Coronary artery (tissue), 2 donors: ENCODE measurements around the gene NKAIN2.

Source experiments
- DNase-seq: peaks from one replicate; pipeline ENCODE4 v3.0.0-alpha.2; 2017; ENCODE audit warnings: low spot score
- H3K27ac ChIP-seq, 2 donors: fragments of 200-600 bp; sonication (generic); one replicate each; pipeline ENCODE4 v1.5.1; 2016 to 2019
- H3K4me3 ChIP-seq: fragments of 200-600 bp; sonication (generic); 2 replicates; pipeline ENCODE4 v1.5.1; 2016; ENCODE audit warnings: mild to moderate bottlenecking, moderate library complexity
- TF ChIP-seq, protein P1 (sequence below): fragments of 200-600 bp; sonication (generic); IDR thresholded peaks from one replicate; pipeline ENCODE4 v1.5.1; 2019; ENCODE audit warnings: antibody characterized with exemption

The NKAIN2 gene

DNA sequence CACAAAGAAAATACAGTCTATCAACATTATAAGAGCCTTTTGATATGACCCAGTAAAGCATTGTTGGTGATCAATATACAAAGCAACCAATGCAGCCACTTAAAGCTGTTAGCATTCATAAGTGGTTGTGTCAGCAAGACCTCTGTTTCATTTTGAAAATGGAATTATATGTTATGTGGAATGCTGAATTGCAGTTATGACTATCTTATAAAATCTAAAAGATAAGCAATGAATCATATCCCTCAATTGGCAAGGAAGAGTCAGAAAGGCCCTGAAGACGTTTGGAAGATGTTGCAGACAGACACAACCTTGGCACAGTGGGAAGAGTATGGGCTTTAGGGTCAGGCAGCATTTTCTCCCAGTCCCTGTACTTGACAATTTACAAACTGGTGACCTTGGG lies 1064.8 kb downstream of the NKAIN2 start:
- TF ChIP-seq, protein P1, sequence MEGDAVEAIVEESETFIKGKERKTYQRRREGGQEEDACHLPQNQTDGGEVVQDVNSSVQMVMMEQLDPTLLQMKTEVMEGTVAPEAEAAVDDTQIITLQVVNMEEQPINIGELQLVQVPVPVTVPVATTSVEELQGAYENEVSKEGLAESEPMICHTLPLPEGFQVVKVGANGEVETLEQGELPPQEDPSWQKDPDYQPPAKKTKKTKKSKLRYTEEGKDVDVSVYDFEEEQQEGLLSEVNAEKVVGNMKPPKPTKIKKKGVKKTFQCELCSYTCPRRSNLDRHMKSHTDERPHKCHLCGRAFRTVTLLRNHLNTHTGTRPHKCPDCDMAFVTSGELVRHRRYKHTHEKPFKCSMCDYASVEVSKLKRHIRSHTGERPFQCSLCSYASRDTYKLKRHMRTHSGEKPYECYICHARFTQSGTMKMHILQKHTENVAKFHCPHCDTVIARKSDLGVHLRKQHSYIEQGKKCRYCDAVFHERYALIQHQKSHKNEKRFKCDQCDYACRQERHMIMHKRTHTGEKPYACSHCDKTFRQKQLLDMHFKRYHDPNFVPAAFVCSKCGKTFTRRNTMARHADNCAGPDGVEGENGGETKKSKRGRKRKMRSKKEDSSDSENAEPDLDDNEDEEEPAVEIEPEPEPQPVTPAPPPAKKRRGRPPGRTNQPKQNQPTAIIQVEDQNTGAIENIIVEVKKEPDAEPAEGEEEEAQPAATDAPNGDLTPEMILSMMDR, result no peak
- Histone ChIP-seq H3K4me3 (no peak overlapping the region), H3K27ac (no peak overlapping the region)
- no peak for DNase-seq

DNA sequence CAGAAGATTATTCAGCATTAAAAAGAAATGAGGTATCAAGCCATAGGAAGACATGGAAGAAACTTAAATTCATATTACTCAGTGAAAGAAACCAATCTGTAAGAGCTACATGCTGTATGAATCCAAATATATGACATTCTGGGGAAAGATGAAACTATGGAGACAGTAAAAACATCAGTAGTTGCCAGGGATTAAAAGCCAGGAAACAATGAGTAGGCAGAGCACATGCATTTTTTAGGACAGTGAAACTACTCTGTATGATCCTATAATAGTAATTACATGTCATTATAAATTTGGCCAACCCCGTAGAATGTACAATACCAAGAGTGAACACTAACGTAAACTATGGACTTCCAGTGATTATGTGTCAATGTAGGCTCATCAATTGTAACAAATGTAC lies 1065.8 kb downstream of the NKAIN2 start:
- TF ChIP-seq, protein P1, result no peak
- Histone ChIP-seq H3K27ac (no peak overlapping the region), H3K4me3 (no peak overlapping the region)
- no peak for DNase-seq

DNA sequence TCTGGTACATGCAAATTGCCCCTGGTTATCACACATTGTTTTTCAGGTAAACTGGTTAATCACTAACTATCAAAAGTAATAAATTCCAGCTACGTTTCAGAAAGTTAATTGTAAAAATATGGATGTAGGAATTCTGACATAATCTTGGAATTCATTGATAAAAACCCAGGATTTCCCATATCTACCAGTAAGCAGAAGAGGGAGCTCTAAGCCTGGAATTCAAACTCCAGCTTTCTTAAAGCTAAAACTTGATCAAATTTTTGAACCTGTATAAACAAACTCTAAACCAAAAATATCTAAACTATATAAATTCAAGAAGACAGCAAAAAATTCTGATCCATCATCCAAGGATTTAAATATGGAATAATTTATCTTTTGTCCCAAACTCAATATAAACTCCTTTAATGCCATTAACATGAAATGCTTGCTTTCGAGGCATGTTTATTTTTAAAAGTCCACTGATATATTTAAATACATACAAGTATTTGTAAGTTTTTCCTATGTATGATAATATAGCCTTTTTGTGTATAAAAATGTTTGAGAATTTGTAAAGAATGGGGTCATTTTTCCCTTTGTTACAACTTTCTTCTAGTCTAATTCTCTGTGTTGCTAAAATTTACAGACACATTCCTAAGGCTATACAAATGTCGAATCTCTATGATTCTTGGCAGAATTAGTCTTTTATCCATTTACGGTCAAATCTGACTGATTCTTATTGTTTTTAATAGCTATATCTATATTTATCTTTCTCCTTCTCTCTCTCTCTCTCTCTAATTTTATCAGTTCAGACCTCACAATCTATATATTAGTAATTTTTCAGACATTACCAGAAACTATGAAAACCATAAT lies 1067.2 kb downstream of the NKAIN2 start:
- DNase-seq, result no peak
- Histone ChIP-seq H3K27ac (no peak overlapping the region), H3K4me3 (no peak overlapping the region)
- TF ChIP-seq, protein P1, result no peak

DNA sequence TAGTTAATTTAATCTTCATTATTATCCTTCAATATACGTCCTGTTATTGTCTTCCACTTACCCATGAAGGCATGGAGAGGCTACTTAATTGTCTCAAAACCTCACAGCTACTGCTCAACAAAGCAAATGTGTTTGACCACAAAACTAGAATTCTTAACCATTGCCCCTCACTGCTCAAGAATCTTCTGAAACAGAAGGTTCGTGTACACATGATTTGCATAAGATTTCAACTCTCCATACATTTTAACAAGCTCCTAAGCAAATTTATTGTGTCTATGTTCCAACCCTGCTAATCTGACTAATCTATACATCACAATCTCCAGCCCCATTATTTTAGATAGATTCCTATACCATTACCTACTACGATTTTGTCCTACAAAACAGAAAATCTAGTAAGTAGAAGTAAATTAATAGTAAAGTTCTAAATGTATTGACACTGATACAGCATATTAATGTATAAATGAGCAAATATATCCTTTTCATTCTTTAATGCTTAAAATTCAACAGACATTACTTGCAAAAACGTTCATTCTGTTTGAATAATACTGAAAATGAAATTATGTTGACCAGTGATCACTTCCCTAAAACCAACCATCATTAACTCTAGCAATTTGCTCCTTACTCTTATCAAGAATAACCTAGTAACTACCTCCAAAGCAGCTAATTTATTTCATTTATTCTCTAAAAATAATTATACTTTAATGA lies 1068.8 kb downstream of the NKAIN2 start:
- no peak overlapping the region for H3K27ac ChIP-seq
- no peak overlapping the region for H3K4me3 ChIP-seq
- DNase-seq, result no peak
- TF ChIP-seq, protein P1, result no peak

DNA sequence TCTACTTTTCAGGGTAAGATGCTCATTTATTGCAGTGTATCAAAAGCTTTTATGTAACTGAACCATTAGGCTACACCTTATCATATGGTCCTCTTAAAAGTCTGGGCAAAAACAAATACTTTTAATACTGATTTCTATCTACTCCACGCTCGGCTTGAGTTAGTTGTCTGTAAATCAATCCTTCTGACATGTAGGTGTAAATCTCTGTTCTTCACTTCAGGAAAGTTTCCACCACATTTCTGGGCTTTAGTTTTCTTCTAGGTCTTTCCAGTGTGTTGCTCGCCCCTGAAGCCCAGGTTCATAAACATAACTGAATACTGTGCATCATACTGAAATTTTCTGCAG lies 1069.4 kb downstream of the NKAIN2 start:
- TF ChIP-seq, protein P1, result no peak
- H3K4me3 ChIP-seq, result no peak overlapping the region
- no peak for DNase-seq
- H3K27ac ChIP-seq, result no peak overlapping the region
